Measurements from ENCODE around the gene OSBPL3. TPM values are rescaled to one million over a fixed set of nuclear protein-coding genes. Genes with fewer than 3 reads are reported as not detected.
A peak's percentile ranks its signal among the peaks of the same experiment; 100 is the strongest.

OSBPL3 gene
- total RNA-seq, 1 experiment from 2014 or later, result 45.1 TPM

- no peaks in the 10 kb centered on the region for H3K9me3 ChIP-seq
- H3K36me3 Mint-ChIP-seq (ENCODE audit: insufficient read depth, unreplicated experiment), result peaks cover under 1% of the 10 kb centered on the region
- H3K4me1 ChIP-seq, result peaks cover under 1% of the 10 kb centered on the region; the same call in 1 of the 2 replicates
- H3K9me3 Mint-ChIP-seq (ENCODE audit: unreplicated experiment), result no peaks in the 10 kb centered on the region
- H3K27me3 Mint-ChIP-seq (ENCODE audit: insufficient read depth, unreplicated experiment), result no peaks in the 10 kb centered on the region
- H3K36me3 ChIP-seq (ENCODE audit: control insufficient read depth, insufficient read depth, low read length), result no peaks in the 10 kb centered on the region; the same call in 1 of the 2 replicates
- H3K27ac Mint-ChIP-seq (ENCODE audit: unreplicated experiment), result no peak overlapping the region
- no peaks in the 10 kb centered on the region for H3K27me3 ChIP-seq (replicated peaks; ENCODE audit: control insufficient read depth, insufficient read depth, low read length)
- no peak for DNase-seq
- no peak for TF ChIP-seq CTCF (IDR thresholded peaks at IDR 0.05; ENCODE audit: insufficient read depth in 1 of 2, low read depth in 1 of 2, low read length in 1 of 2, severe bottlenecking in 1 of 2, unreplicated experiment in 1 of 2)
- no peaks in the 10 kb centered on the region for H3K4me1 Mint-ChIP-seq (ENCODE audit: low read depth, unreplicated experiment)
- H3K4me3 ChIP-seq (ENCODE audit: low read depth, low read length), result no peak overlapping the region
- H3K4me3 Mint-ChIP-seq (ENCODE audit: unreplicated experiment), result no peak overlapping the region
- intact Hi-C loops (cut with micrococcal nuclease; ENCODE audit: unreplicated experiment), result no loop called here
- ChIA-PET CTCF (interaction anchor here (1.0 kb wide), 1 partner anchor 174 kb away, joined by 3 read pairs; no protein-coding TSS in a partner anchor), POLR2A (no interaction called here)
- BruUV-seq (replicated peaks), result no TSS peak
Measured at GRCh38 chr7:24896031-24896501, 83.9 kb downstream of the OSBPL3 start.

GRCh38 chr7:24894429-24895221 lies 85.4 kb downstream of the OSBPL3 start:
- Mint-ChIP-seq H3K4me1 (ENCODE audit: low read depth, unreplicated experiment) (no peaks in the 10 kb centered on the region), H3K27me3 (ENCODE audit: insufficient read depth, unreplicated experiment) (no peaks in the 10 kb centered on the region), H3K9me3 (ENCODE audit: unreplicated experiment) (no peaks in the 10 kb centered on the region), H3K4me3 (ENCODE audit: unreplicated experiment) (no peak overlapping the region), H3K36me3 (ENCODE audit: insufficient read depth, unreplicated experiment) (peaks cover 6% of the 10 kb centered on the region), H3K27ac (ENCODE audit: unreplicated experiment) (no peak overlapping the region)
- peak in 1 of 2 experiments; percentile 43 for DNase-seq
- ChIA-PET POLR2A (interaction anchor here (0.6 to 0.8 kb wide), 2 partner anchors 230 to 231 kb away, joined by 3 to 5 read pairs; no protein-coding TSS in a partner anchor), CTCF (interaction anchor here (0.8 to 1.5 kb wide), 3 partner anchors 82 to 87 kb away, joined by 3 to 8 read pairs (median 3); no protein-coding TSS in a partner anchor)
- no peaks in the 10 kb centered on the region for H3K27me3 ChIP-seq (replicated peaks; ENCODE audit: control insufficient read depth, insufficient read depth, low read length)
- intact Hi-C loops (cut with micrococcal nuclease; ENCODE audit: unreplicated experiment), result loop anchor here (1.0 to 2.0 kb wide), 3 partner anchors 84 to 200 kb away; no protein-coding TSS in a partner anchor
- BruUV-seq (replicated peaks), result no TSS peak
- H3K9me3 ChIP-seq, result no peaks in the 10 kb centered on the region
- H3K36me3 ChIP-seq (ENCODE audit: control insufficient read depth, insufficient read depth, low read length), result no peaks in the 10 kb centered on the region; the same call in 1 of the 2 replicates
- TF ChIP-seq CTCF (IDR thresholded peaks at IDR 0.05; ENCODE audit: insufficient read depth in 1 of 2, low read depth in 1 of 2, low read length in 1 of 2, severe bottlenecking in 1 of 2, unreplicated experiment in 1 of 2), result peak; percentile 38 to 71
- no peak overlapping the region for H3K4me3 ChIP-seq (ENCODE audit: low read depth, low read length)
- no peaks in the 10 kb centered on the region for H3K4me1 ChIP-seq

GRCh38 chr7:24891311-24891735 lies 88.7 kb downstream of the OSBPL3 start:
- H3K4me1 ChIP-seq, result no peaks in the 10 kb centered on the region
- H3K36me3 ChIP-seq (ENCODE audit: control insufficient read depth, insufficient read depth, low read length), result no peaks in the 10 kb centered on the region; the same call in 1 of the 2 replicates
- intact Hi-C loops (cut with micrococcal nuclease; ENCODE audit: unreplicated experiment), result no loop called here
- TSS peak; percentile 35 for BruUV-seq (replicated peaks)
- Mint-ChIP-seq H3K4me1 (ENCODE audit: low read depth, unreplicated experiment) (no peaks in the 10 kb centered on the region), H3K27me3 (ENCODE audit: insufficient read depth, unreplicated experiment) (no peaks in the 10 kb centered on the region), H3K36me3 (ENCODE audit: insufficient read depth, unreplicated experiment) (peaks cover 6% of the 10 kb centered on the region), H3K9me3 (ENCODE audit: unreplicated experiment) (no peaks in the 10 kb centered on the region), H3K27ac (ENCODE audit: unreplicated experiment) (no peak overlapping the region), H3K4me3 (ENCODE audit: unreplicated experiment) (no peak overlapping the region)
- no peaks in the 10 kb centered on the region for H3K27me3 ChIP-seq (replicated peaks; ENCODE audit: control insufficient read depth, insufficient read depth, low read length)
- no peak for DNase-seq
- ChIA-PET CTCF (interaction anchor here (0.5 kb wide), 1 partner anchor 13 kb away, joined by 7 read pairs; no protein-coding TSS in a partner anchor), POLR2A (no interaction called here)
- no peak for TF ChIP-seq CTCF (IDR thresholded peaks at IDR 0.05; ENCODE audit: insufficient read depth in 1 of 2, low read depth in 1 of 2, low read length in 1 of 2, severe bottlenecking in 1 of 2, unreplicated experiment in 1 of 2)
- H3K9me3 ChIP-seq, result no peaks in the 10 kb centered on the region
- no peak overlapping the region for H3K4me3 ChIP-seq (ENCODE audit: low read depth, low read length)
